Neural progenitor cell (in vitro differentiated cells): ENCODE measurements around the gene TNFRSF9. TPM values are rescaled to one million over a fixed set of nuclear protein-coding genes. Genes with fewer than 3 reads are reported as not detected.

Source experiments
- DNase-seq: peaks from one replicate; pipeline ENCODE4 v3.0.0-alpha.2; 2016; ENCODE audit warnings: low spot score
- H2AFZ ChIP-seq: fragments of 200-600 bp; sonication (generic); replicated peaks from 2 replicates; pipeline ENCODE4 v1.6.1; 2016; ENCODE audit warnings: antibody characterized with exemption
- H3F3A ChIP-seq: fragments of 200-600 bp; sonication (generic); 2 replicates; pipeline ENCODE4 v1.6.1; 2016; ENCODE audit warnings: antibody characterized with exemption, low read depth
- H3K27ac ChIP-seq: fragments of 200-600 bp; sonication (generic); 2 replicates; pipeline ENCODE4 v1.5.1; 2016; ENCODE audit warnings: mild to moderate bottlenecking
- H3K27me3 ChIP-seq: fragments of 200-600 bp; sonication (generic); 2 replicates; pipeline ENCODE4 v1.6.1; 2016; ENCODE audit warnings: mild to moderate bottlenecking, moderate library complexity
- H3K36me3 ChIP-seq: fragments of 200-600 bp; sonication (generic); 2 replicates; pipeline ENCODE4 v1.5.1; 2016
- H3K4me1 ChIP-seq: fragments of 200-600 bp; sonication (generic); 2 replicates; pipeline ENCODE4 v1.6.1; 2016; ENCODE audit warnings: mixed run types
- H3K4me2 ChIP-seq: fragments of 200-600 bp; sonication (generic); 2 replicates; pipeline ENCODE4 v1.6.1; 2016
- H3K4me3 ChIP-seq: fragments of 200-600 bp; sonication (generic); 2 replicates; pipeline ENCODE4 v1.5.1; 2016
- H3K79me2 ChIP-seq: fragments of 200-600 bp; sonication (generic); 2 replicates; pipeline ENCODE4 v1.6.1; 2016; ENCODE audit warnings: low read depth
- H3K9ac ChIP-seq: fragments of 200-600 bp; sonication (generic); 2 replicates; pipeline ENCODE4 v1.6.1; 2016
- H3K9me3 ChIP-seq: fragments of 200-600 bp; sonication (generic); 2 replicates; pipeline ENCODE4 v1.5.1; 2016; ENCODE audit warnings: low read depth
- H4K20me1 ChIP-seq: fragments of 200-600 bp; sonication (generic); 2 replicates; pipeline ENCODE4 v1.6.1; 2016; ENCODE audit warnings: low read depth
- H3K27ac Mint-ChIP-seq: 3 replicates; pipeline ENCODE4 v1.8.0; 2021; ENCODE audit warnings: mixed read lengths
- H3K27me3 Mint-ChIP-seq: 2 replicates; pipeline ENCODE4 v1.8.0; 2022; ENCODE audit warnings: low read depth, mild to moderate bottlenecking, inconsistent platforms, moderate library complexity, mixed read lengths; ENCODE audit not compliant: insufficient read depth
- H3K36me3 Mint-ChIP-seq: 3 replicates; pipeline ENCODE4 v1.8.0; 2021; ENCODE audit warnings: mixed read lengths
- H3K4me1 Mint-ChIP-seq: 3 replicates; pipeline ENCODE4 v1.8.0; 2021; ENCODE audit warnings: mixed read lengths
- H3K4me3 Mint-ChIP-seq: 3 replicates; pipeline ENCODE4 v1.8.0; 2021; ENCODE audit warnings: mild to moderate bottlenecking, moderate library complexity, mixed read lengths
- H3K9me3 Mint-ChIP-seq: 3 replicates; pipeline ENCODE4 v1.8.0; 2020; ENCODE audit warnings: mixed read lengths
- EZH2 ChIP-seq: fragments of 200-600 bp; sonication (generic); IDR thresholded peaks from 2 replicates; pipeline ENCODE4 v1.6.1; 2017; ENCODE audit warnings: antibody characterized with exemption, mild to moderate bottlenecking, moderate library complexity
- EZH2phosphoT487 ChIP-seq: fragments of 200-600 bp; sonication (generic); IDR thresholded peaks from 2 replicates; pipeline ENCODE4 v1.6.1; 2017; ENCODE audit warnings: antibody characterized with exemption
- total RNA-seq: library from RNA; depleted of rRNA; stranded (reverse); fragments of >200 nt; gene quantifications from 2 replicates; pipeline ENCODE4 v1.2.3, GENCODE V29; 2015; ENCODE audit warnings: low replicate concordance
- TF ChIP-seq, protein P1 (sequence below): fragments of 200-600 bp; sonication (generic); IDR thresholded peaks from 2 replicates; pipeline ENCODE4 v1.5.1; 2017; ENCODE audit warnings: antibody characterized with exemption, mild to moderate bottlenecking

Gene TNFRSF9
- total RNA-seq, 1 donor from 2014 or later, result not detected

DNA sequence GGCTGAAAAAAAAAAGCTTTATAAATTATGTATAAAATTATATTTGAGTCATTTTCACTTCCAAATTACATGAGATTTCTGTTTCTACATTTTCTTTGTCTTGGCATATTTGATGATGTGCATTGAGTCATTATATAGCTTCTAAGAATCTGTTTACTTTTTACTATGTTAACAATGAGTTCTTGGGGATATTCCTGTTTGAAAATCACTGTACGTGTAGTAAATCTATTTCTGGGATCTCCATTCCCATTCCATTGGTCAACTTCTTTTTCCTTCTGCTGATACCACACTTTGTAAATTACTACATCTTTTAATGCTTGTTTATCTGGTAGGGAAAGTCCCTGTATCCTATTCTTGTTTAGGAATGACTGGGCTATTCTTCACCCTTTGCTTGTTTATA is 43.6 kb downstream of the TNFRSF9 start:
- no peak for TF ChIP-seq EZH2
- TF ChIP-seq, protein P1, sequence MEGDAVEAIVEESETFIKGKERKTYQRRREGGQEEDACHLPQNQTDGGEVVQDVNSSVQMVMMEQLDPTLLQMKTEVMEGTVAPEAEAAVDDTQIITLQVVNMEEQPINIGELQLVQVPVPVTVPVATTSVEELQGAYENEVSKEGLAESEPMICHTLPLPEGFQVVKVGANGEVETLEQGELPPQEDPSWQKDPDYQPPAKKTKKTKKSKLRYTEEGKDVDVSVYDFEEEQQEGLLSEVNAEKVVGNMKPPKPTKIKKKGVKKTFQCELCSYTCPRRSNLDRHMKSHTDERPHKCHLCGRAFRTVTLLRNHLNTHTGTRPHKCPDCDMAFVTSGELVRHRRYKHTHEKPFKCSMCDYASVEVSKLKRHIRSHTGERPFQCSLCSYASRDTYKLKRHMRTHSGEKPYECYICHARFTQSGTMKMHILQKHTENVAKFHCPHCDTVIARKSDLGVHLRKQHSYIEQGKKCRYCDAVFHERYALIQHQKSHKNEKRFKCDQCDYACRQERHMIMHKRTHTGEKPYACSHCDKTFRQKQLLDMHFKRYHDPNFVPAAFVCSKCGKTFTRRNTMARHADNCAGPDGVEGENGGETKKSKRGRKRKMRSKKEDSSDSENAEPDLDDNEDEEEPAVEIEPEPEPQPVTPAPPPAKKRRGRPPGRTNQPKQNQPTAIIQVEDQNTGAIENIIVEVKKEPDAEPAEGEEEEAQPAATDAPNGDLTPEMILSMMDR, result no peak
- no peak for TF ChIP-seq EZH2phosphoT487
- no peak for DNase-seq
- peaks cover 2% of the 10 kb centered on the region for H3K27me3 Mint-ChIP-seq
- no peaks in the 10 kb centered on the region for H3K9me3 Mint-ChIP-seq
- H2AFZ ChIP-seq, result no peak overlapping the region
- no peaks in the 10 kb centered on the region for H3K79me2 ChIP-seq
- peaks cover 6% of the 10 kb centered on the region for H3K9me3 ChIP-seq
- no peaks in the 10 kb centered on the region for H3F3A ChIP-seq
- H3K4me3 ChIP-seq, result no peak overlapping the region
- H3K27ac ChIP-seq, result no peak overlapping the region
- no peak overlapping the region for H3K9ac ChIP-seq
- no peak overlapping the region for H3K4me3 Mint-ChIP-seq
- H4K20me1 ChIP-seq, result no peaks in the 10 kb centered on the region
- no peaks in the 10 kb centered on the region for H3K36me3 Mint-ChIP-seq
- no peaks in the 10 kb centered on the region for H3K27me3 ChIP-seq
- no peak overlapping the region for H3K27ac Mint-ChIP-seq
- H3K36me3 ChIP-seq, result no peaks in the 10 kb centered on the region
- H3K4me1 Mint-ChIP-seq, result no peaks in the 10 kb centered on the region
- no peaks in the 10 kb centered on the region for H3K4me1 ChIP-seq
- H3K4me2 ChIP-seq, result no peak overlapping the region

DNA sequence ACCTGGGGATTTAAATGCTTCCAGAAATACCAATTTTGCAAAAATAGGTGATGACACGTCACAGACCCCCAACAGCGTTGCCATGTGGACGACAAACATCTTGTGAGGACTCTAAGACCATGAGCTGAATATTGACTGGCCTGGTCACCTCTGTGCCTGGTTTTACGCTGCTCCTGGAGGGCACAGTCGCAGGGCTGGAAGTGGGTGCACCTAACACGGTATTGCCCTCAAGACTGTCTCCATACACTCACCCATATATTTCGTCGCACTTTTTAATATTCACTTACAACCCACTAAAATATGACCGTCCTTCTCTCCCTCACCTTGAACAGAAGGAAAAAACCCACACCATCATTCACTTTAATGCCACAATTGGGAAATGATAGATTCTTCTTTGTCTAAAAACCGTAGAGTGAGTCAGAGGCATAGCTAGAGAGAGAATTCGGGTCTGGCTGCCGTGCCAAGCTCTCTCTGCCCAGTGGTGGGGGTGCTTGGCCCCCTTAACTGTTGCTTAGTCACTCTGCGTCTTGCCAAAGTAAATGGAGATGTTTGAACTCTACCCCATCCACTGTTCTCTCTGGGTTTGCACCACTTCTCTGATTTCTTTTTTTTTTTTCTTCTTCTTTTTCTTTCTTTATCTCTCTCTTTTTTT is 47.0 kb downstream of the TNFRSF9 start:
- Histone ChIP-seq H3K79me2 (no peaks in the 10 kb centered on the region), H2AFZ (no peak overlapping the region), H3K4me1 (no peaks in the 10 kb centered on the region), H3K9ac (no peak overlapping the region), H3K27me3 (no peaks in the 10 kb centered on the region), H3K4me2 (no peak overlapping the region), H3K36me3 (no peaks in the 10 kb centered on the region), H3K9me3 (peaks cover 6% of the 10 kb centered on the region), H3K4me3 (no peak overlapping the region), H4K20me1 (no peaks in the 10 kb centered on the region), H3F3A (no peaks in the 10 kb centered on the region), H3K27ac (no peak overlapping the region)
- Mint-ChIP-seq H3K4me3 (no peak overlapping the region), H3K27ac (no peak overlapping the region), H3K36me3 (no peaks in the 10 kb centered on the region), H3K27me3 (peaks cover 11% of the 10 kb centered on the region), H3K4me1 (no peaks in the 10 kb centered on the region), H3K9me3 (no peaks in the 10 kb centered on the region)
- DNase-seq, result no peak
- TF ChIP-seq EZH2phosphoT487 (no peak), EZH2 (no peak)
- TF ChIP-seq, protein P1, result no peak

DNA sequence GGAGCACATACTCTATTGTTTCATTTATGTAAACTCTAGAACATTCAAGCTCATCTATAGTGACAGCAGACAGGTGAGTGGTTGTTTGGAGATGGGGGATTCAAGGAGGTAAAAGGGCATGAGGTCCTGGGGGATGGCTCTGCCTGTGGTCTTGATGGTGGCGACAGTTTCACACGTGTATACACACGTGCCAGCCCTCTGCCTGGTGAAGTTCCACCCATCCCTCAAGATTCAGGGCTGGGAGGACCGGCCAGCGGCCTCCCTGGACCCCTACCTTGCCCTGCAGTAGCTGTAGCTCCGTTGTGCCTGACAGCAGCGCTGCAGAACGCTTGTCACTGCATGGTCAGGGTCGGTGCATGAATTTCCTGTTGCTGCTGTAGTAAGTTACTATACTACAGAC is 48.8 kb downstream of the TNFRSF9 start:
- no peaks in the 10 kb centered on the region for H3K27me3 ChIP-seq
- no peaks in the 10 kb centered on the region for H3K4me1 ChIP-seq
- H3K27ac ChIP-seq, result no peak overlapping the region
- Mint-ChIP-seq H3K9me3 (no peaks in the 10 kb centered on the region), H3K4me3 (no peak overlapping the region), H3K27me3 (peaks cover 10% of the 10 kb centered on the region), H3K4me1 (no peaks in the 10 kb centered on the region), H3K27ac (no peak overlapping the region), H3K36me3 (no peaks in the 10 kb centered on the region)
- H3K9ac ChIP-seq, result no peak overlapping the region
- no peak overlapping the region for H3K4me3 ChIP-seq
- TF ChIP-seq, protein P1, result no peak
- TF ChIP-seq EZH2 (no peak), EZH2phosphoT487 (no peak)
- H3K36me3 ChIP-seq, result no peaks in the 10 kb centered on the region
- H3K79me2 ChIP-seq, result no peaks in the 10 kb centered on the region
- H3F3A ChIP-seq, result no peaks in the 10 kb centered on the region
- no peak overlapping the region for H2AFZ ChIP-seq
- no peak for DNase-seq
- no peaks in the 10 kb centered on the region for H4K20me1 ChIP-seq
- peaks cover 6% of the 10 kb centered on the region for H3K9me3 ChIP-seq
- no peak overlapping the region for H3K4me2 ChIP-seq
